Osteocyte (in vitro differentiated cells): ENCODE data around the gene DCBLD2. TPM values are rescaled to one million over a fixed set of nuclear protein-coding genes. Genes with fewer than 3 reads are reported as not detected.

Experiments
- DNase-seq: peaks from one replicate; pipeline ENCODE4 v3.0.0; 2021; ENCODE audit warnings: mixed read lengths; ENCODE audit not compliant: unreplicated experiment; ENCODE audit errors: extremely low spot score
- H3K27ac Mint-ChIP-seq: one replicate; pipeline ENCODE4 v1.8.0; 2021; ENCODE audit warnings: mild to moderate bottlenecking, mixed read lengths; ENCODE audit not compliant: unreplicated experiment
- H3K27me3 Mint-ChIP-seq: one replicate; pipeline ENCODE4 v1.8.0; 2021; ENCODE audit warnings: mixed read lengths; ENCODE audit not compliant: unreplicated experiment
- H3K36me3 Mint-ChIP-seq: one replicate; pipeline ENCODE4 v1.8.0; 2021; ENCODE audit warnings: mixed read lengths; ENCODE audit not compliant: unreplicated experiment
- H3K4me1 Mint-ChIP-seq: one replicate; pipeline ENCODE4 v1.8.0; 2021; ENCODE audit warnings: mixed read lengths; ENCODE audit not compliant: unreplicated experiment
- H3K4me3 Mint-ChIP-seq: one replicate; pipeline ENCODE4 v1.8.0; 2021; ENCODE audit warnings: mild to moderate bottlenecking, moderate library complexity, mixed read lengths; ENCODE audit not compliant: unreplicated experiment
- H3K9me3 Mint-ChIP-seq: one replicate; pipeline ENCODE4 v1.8.0; 2021; ENCODE audit warnings: mixed read lengths; ENCODE audit not compliant: unreplicated experiment
- total RNA-seq: library from RNA; stranded (reverse); gene quantifications from 2 replicates; pipeline ENCODE4 v1.2.1, GENCODE V29; 2021
- TF ChIP-seq, protein P1 (sequence below): fragments of 200-600 bp; sonication (generic); IDR thresholded peaks from 2 replicates; pipeline ENCODE4 v1.5.0; 2021; ENCODE audit warnings: antibody characterized with exemption, mild to moderate bottlenecking, moderate library complexity

The DCBLD2 gene
- total RNA-seq, 1 donor from 2014 or later, result 83.2 TPM

DNA sequence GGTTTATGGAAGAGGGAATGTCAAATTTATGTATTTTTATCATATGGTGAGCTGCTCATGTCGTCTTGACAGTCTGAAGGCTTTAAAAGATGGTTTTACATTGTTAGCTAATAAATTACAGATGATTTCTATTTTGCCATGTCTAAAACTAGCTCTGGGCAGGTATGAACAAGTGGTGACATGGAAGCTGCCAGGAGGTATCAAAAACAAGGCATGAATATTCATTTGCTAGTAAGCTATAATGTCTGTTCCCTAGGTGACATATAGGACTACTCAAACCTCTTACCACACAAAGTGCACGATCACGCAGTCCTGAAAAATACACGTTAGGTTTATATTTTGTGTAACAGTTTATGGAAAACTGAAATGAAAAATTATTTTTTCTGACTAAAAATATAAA, 103.6 kb downstream of the DCBLD2 start:
- DNase-seq, result no peak
- no peak overlapping the region for H3K4me3 Mint-ChIP-seq
- H3K4me1 Mint-ChIP-seq, result no peaks in the 10 kb centered on the region
- H3K36me3 Mint-ChIP-seq, result peaks cover 52% of the 10 kb centered on the region
- no peaks in the 10 kb centered on the region for H3K9me3 Mint-ChIP-seq
- TF ChIP-seq, protein P1, sequence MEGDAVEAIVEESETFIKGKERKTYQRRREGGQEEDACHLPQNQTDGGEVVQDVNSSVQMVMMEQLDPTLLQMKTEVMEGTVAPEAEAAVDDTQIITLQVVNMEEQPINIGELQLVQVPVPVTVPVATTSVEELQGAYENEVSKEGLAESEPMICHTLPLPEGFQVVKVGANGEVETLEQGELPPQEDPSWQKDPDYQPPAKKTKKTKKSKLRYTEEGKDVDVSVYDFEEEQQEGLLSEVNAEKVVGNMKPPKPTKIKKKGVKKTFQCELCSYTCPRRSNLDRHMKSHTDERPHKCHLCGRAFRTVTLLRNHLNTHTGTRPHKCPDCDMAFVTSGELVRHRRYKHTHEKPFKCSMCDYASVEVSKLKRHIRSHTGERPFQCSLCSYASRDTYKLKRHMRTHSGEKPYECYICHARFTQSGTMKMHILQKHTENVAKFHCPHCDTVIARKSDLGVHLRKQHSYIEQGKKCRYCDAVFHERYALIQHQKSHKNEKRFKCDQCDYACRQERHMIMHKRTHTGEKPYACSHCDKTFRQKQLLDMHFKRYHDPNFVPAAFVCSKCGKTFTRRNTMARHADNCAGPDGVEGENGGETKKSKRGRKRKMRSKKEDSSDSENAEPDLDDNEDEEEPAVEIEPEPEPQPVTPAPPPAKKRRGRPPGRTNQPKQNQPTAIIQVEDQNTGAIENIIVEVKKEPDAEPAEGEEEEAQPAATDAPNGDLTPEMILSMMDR, result no peak
- no peak overlapping the region for H3K27ac Mint-ChIP-seq
- H3K27me3 Mint-ChIP-seq, result no peaks in the 10 kb centered on the region

DNA sequence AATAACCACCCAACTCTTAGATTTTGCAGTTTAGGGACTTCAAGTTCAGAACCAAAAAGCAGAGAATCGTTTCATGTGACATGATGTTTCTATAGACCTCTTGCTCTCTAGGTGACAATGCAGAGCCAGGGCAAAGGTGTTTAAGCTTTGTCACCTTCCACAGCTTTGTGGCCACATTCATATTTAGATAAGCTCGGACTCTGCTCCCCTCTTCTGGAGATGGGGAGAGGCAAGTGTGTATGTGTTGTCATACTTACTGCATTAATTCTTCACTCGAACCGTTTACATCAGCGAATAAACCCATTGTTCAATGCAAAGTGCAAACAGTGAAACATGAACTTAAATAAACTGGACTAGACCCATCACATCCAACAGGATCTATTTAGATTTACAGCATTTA, 105.2 kb downstream of the DCBLD2 start:
- no peaks in the 10 kb centered on the region for H3K9me3 Mint-ChIP-seq
- H3K4me1 Mint-ChIP-seq, result peaks cover 8% of the 10 kb centered on the region
- no peak for DNase-seq
- TF ChIP-seq, protein P1, result no peak
- H3K4me3 Mint-ChIP-seq, result no peak overlapping the region
- no peaks in the 10 kb centered on the region for H3K27me3 Mint-ChIP-seq
- peaks cover 46% of the 10 kb centered on the region for H3K36me3 Mint-ChIP-seq
- H3K27ac Mint-ChIP-seq, result no peak overlapping the region

DNA sequence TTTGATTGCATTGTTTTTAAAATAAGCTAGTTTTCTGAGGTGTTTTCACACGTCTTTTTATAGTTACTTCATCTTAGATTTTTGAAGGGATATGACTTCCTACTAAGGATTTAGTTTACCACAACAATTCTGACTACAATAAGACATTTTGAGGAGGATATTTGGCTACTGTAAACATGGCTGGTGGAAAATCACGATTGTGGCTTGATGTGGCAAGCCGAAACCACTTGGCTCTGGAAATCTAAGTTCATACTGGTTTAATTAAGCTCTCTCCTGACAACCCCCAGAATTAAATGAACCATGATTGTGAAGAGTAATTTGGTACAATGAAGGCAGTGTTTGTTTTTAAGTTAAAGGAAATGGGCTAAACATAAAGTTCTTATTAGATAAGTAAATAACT, 107.5 kb downstream of the DCBLD2 start:
- H3K36me3 Mint-ChIP-seq, result peaks cover 27% of the 10 kb centered on the region
- H3K27me3 Mint-ChIP-seq, result no peaks in the 10 kb centered on the region
- TF ChIP-seq, protein P1, result no peak
- H3K9me3 Mint-ChIP-seq, result no peaks in the 10 kb centered on the region
- H3K4me1 Mint-ChIP-seq, result peaks cover 11% of the 10 kb centered on the region
- no peak overlapping the region for H3K27ac Mint-ChIP-seq
- H3K4me3 Mint-ChIP-seq, result no peak overlapping the region
- DNase-seq, result no peak

DNA sequence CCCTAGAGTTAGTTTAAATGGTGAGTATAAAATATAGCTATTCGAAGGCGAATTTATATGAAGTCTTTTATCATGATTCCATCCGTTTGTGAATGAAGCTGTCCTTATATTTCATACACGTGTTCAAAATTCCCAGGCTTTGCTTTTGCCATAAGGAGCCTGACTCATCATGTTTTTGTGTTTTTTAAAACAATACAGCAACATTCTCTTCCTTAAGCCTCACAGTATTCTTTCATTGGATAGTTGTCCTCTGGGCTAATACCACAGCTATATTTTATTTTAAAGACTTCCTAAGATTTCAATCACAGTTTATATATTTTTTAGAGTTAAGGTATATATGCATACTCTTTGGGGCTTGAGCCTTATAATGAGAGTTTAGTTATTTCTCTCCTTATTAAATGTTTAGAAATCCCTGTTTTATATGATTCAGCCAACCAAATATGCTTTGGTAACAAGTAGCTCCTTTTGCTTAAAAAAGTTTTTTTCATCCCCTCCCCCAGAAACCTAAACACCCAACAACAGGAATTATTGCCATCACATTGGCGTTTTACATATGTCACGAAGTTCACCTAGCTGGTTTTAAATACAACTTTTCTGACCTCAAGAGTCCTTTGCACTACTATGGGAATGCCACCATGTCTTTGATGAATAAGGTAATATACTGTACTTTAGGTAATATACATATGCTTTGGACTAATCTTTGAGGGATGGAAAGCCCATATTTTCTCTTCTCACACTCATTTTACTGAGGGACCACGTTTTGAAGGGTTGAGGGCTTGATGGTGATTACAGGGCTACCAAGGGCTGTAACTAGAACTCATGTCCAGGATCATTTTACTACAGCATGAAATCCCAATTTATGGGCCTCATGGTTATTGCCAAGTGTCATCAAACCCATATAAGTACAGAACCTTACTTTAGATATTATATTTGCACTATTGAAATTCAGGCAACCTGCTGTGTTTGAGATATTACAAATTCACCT, 109.9 kb downstream of the DCBLD2 start:
- no peaks in the 10 kb centered on the region for H3K27me3 Mint-ChIP-seq
- no peak overlapping the region for H3K4me3 Mint-ChIP-seq
- TF ChIP-seq, protein P1, result no peak
- peaks cover 15% of the 10 kb centered on the region for H3K36me3 Mint-ChIP-seq
- H3K27ac Mint-ChIP-seq, result no peak overlapping the region
- H3K4me1 Mint-ChIP-seq, result peaks cover 16% of the 10 kb centered on the region
- no peaks in the 10 kb centered on the region for H3K9me3 Mint-ChIP-seq
- DNase-seq, result no peak

DNA sequence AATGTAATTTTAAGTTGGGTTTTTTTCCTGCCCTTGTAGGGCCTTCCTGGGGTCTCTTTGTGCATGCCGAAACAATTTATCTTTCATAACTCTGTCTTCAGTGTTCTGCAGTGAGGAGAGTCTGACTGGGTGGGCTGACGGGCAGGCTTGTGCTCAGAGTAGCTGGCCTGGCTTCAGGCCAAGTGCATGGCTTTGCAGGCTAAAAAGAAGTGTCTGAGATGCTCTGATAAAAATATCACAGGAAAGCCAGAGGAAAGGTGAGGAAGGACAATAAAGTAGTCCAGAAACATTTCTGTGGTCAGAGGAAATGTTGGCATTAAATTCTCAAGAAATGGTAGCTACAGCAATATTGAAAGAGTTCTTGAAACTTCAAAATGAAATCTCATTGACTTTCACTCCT, 112.8 kb downstream of the DCBLD2 start:
- no peaks in the 10 kb centered on the region for H3K27me3 Mint-ChIP-seq
- TF ChIP-seq, protein P1, result no peak
- H3K36me3 Mint-ChIP-seq, result no peaks in the 10 kb centered on the region
- H3K9me3 Mint-ChIP-seq, result no peaks in the 10 kb centered on the region
- H3K27ac Mint-ChIP-seq, result no peak overlapping the region
- peaks cover 43% of the 10 kb centered on the region for H3K4me1 Mint-ChIP-seq
- H3K4me3 Mint-ChIP-seq, result no peak overlapping the region
- DNase-seq, result no peak
